NCI-H69 (cell line): ENCODE data around the gene CSH2.
A peak's percentile ranks its signal among the peaks of the same experiment; 100 is the strongest.
"Not testable (repeated sequence)": the region's sequence is repeated elsewhere in the genome, so short reads cannot be mapped to it uniquely, and the experiment has no call there.

Experiments
- DNase-seq: peaks from one replicate; lab custom pipeline; 2025; lab: John Stamatoyannopoulos, UW

Gene CSH2

GRCh38 chr17:63896524-63897354 is 23.3 kb upstream of the CSH2 start, which contains the start of gene CSH1:
Gene CSH1, minus strand, starts transcription at chr17:63896574. Its CDS starts 63 bp downstream, at chr17:63896511.
- not testable (repeated sequence) for DNase-seq

- not testable (repeated sequence) for DNase-seq
These were observed 21.3 kb upstream of the CSH2 start for GRCh38 chr17:63894821-63895220.

- DNase-seq = not testable (repeated sequence)
These were observed 20.5 kb upstream of the CSH2 start for GRCh38 chr17:63894021-63894420.

GRCh38 chr17:63892316-63893037 is 19.0 kb upstream of the CSH2 start:
- DNase-seq = peak; percentile 14

- DNase-seq = peak; percentile 44
These were observed 15.8 kb upstream of the CSH2 start for GRCh38 chr17:63889026-63889848.

- not testable (repeated sequence) for DNase-seq
These were observed 11.6 kb upstream of the CSH2 start for GRCh38 chr17:63885119-63885518.

GRCh38 chr17:63882626-63883126 is 9.2 kb upstream of the CSH2 start:
- DNase-seq = not testable (repeated sequence)

GRCh38 chr17:63881935-63882601 is 8.6 kb upstream of the CSH2 start, which contains the start of gene GH2:
Gene GH2, minus strand, starts transcription at chr17:63881944. Its CDS starts 143 bp downstream, at chr17:63881801.
- DNase-seq = peak; percentile 52

- not testable (repeated sequence) for DNase-seq
These were observed 7.9 kb upstream of the CSH2 start for GRCh38 chr17:63881337-63881736.

GRCh38 chr17:63880706-63881105 is 7.2 kb upstream of the CSH2 start:
- no peak for DNase-seq

- not testable (repeated sequence) for DNase-seq
These were observed 4.9 kb upstream of the CSH2 start for GRCh38 chr17:63878413-63878812.

- DNase-seq = not testable (repeated sequence)
These were observed 1.2 kb upstream of the CSH2 start for GRCh38 chr17:63874693-63875092.

- not testable (repeated sequence) for DNase-seq
These were observed 667 bp upstream of the CSH2 start for GRCh38 chr17:63874061-63874626.

GRCh38 chr17:63871646-63872365 is 1.7 kb downstream of the CSH2 start:
- not testable (repeated sequence) for DNase-seq

- DNase-seq = not testable (repeated sequence)
These were observed 3.2 kb downstream of the CSH2 start for GRCh38 chr17:63870292-63870665.

GRCh38 chr17:63869491-63870291 is 3.8 kb downstream of the CSH2 start:
- DNase-seq = not testable (repeated sequence)

GRCh38 chr17:63866625-63867024 is 6.9 kb downstream of the CSH2 start:
- DNase-seq = not testable (repeated sequence)

- DNase-seq = no peak
These were observed 14.2 kb downstream of the CSH2 start for GRCh38 chr17:63859257-63859656.

- not testable (repeated sequence) for DNase-seq
These were observed 17.1 kb downstream of the CSH2 start for GRCh38 chr17:63856425-63856824.
